AG10803 (cell line): Measurements from ENCODE around the gene SMIM1.

ENCODE experiments used
- DNase-seq: peaks from one replicate; pipeline ENCODE4 v3.0.0; 2010; ENCODE audit warnings: low read depth
- H3K4me3 ChIP-seq: 2 replicates; pipeline ENCODE4 v1.5.1; 2011; ENCODE audit warnings: mild to moderate bottlenecking, low read length, control low read depth
- CTCF ChIP-seq: conservative IDR thresholded peaks from 2 replicates; pipeline ENCODE4 v1.5.1; 2011; ENCODE audit warnings: mild to moderate bottlenecking, low read length, control low read depth, inconsistent platforms

SMIM1 gene

GRCh38 chr1:3749512-3749911 lies 23.0 kb upstream of the SMIM1 start:
- no peak overlapping the region for H3K4me3 ChIP-seq
- TF ChIP-seq CTCF = no peak
- no peak for DNase-seq

GRCh38 chr1:3750741-3751140 lies 21.8 kb upstream of the SMIM1 start:
- TF ChIP-seq CTCF = no peak
- H3K4me3 ChIP-seq = no peak overlapping the region
- no peak for DNase-seq

DNA sequence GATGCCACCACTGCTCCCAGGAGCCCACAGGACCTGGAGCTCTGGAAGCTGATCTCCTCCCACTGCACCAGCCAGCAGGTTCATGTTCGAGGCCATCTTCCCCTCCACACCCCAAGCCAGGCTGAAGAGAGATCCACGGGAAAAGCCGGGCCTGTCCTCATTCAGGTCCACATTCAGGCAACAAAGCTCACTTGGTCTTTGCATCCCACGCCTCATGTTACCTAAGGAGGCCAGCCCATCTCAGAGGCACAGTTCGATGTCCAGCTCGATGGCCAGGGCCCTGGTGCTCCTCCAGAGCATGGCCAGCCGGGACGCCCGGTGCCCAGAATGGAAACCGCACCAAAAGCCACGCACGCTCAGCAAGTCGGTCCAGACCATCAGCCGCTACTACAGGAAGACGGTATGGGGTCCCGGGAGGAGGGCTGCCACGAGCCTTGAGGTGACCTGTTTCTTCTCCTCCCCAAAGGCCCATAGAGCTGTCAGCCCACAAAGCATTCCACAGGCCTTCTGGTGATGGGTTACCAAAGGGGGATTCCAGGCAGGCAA lies 20.1 kb upstream of the SMIM1 start, which contains the start of gene CCDC27:
Gene CCDC27, plus strand, starts transcription at position 51 of the 546 bp plus-strand sequence. Its CDS starts 32 bp downstream, at position 83.
- no peak within 1 kb of the TSS for H3K4me3 ChIP-seq
- no peak for DNase-seq
- TF ChIP-seq CTCF = no peak

- H3K4me3 ChIP-seq = no peak overlapping the region
- TF ChIP-seq CTCF = no peak
Observed at GRCh38 chr1:3753656-3754454, 18.7 kb upstream of the SMIM1 start.

GRCh38 chr1:3756394-3756793 lies 16.2 kb upstream of the SMIM1 start:
- H3K4me3 ChIP-seq = no peak overlapping the region
- no peak for TF ChIP-seq CTCF
- DNase-seq = no peak

More at GRCh38 chr1:3753656-3754454, 18.7 kb upstream of the SMIM1 start:
- no peak for DNase-seq

GRCh38 chr1:3759164-3759563 lies 13.4 kb upstream of the SMIM1 start:
- no peak for DNase-seq
- no peak overlapping the region for H3K4me3 ChIP-seq
- no peak for TF ChIP-seq CTCF

- H3K4me3 ChIP-seq = no peak overlapping the region
- no peak for DNase-seq
- no peak for TF ChIP-seq CTCF
Observed at GRCh38 chr1:3759796-3760195, 12.8 kb upstream of the SMIM1 start.
